ENCODE results near the gene SDS. TPM values are rescaled to one million over a fixed set of nuclear protein-coding genes. Genes with fewer than 3 reads are reported as not detected.

The SDS gene
- total and polyA plus RNA-seq, 2 of the 13 experiments (the other 11 are each of a cell fraction or from before 2014, with no cell fraction given): not detected

DNA sequence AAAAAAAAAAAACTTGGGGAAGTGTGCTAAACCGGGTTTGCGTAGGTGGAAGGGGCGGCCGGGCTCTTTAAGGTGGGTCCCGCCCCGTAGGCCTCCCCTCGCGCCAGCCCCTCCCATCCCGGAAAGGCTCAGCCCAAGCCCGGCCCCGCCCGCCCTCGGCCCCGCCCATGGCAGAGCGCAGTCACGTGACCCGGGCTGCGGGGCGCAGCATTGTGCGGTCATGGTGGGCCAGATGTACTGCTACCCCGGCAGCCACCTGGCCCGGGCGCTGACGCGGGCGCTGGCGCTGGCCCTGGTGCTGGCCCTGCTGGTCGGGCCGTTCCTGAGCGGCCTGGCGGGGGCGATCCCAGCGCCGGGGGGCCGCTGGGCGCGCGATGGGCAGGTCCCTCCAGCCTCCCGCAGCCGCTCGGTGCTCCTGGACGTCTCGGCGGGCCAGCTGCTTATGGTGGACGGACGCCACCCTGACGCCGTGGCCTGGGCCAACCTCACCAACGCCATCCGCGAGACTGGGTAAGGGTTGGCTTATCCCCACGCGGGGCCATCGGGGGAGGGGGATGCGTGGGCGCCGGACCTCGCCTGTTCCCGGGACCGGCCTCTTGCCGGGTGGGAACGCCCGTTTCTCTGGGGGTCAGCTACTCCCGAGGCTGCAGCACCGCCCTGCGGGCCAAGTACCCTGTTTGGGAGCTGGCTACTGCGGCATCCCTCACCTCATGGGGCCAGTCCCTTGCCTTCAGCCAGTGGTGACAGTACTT lies 45.1 kb downstream of the SDS start, which contains the start of gene PLBD2 (continued):
- TF ChIP-seq ZNF772 (CRISPR knock-in tag; IDR thresholded peaks at IDR 0.05) (peak; percentile 42; the same call in 1 of the 2 replicates), FOSL1 (CRISPR knock-in tag; IDR thresholded peaks at IDR 0.05; ENCODE audit: borderline replicate concordance) (no peak), TMF1 (CRISPR knock-in tag; IDR thresholded peaks at IDR 0.05; ENCODE audit: low read depth) (0 out of 2 replicates have a peak, but pooled peaks have one; percentile 41), KLF16 (CRISPR knock-in tag; IDR thresholded peaks at IDR 0.05) (0 out of 4 replicates have a peak, but pooled peaks of 1 of the 2 experiments have one; percentile 22), ZNF670 (CRISPR knock-in tag; IDR thresholded peaks at IDR 0.05; ENCODE audit: borderline replicate concordance) (no peak), SOX6 (IDR thresholded peaks at IDR 0.05) (no peak), SOX6 (CRISPR knock-in tag; IDR thresholded peaks at IDR 0.05) (peak; percentile 38), NFKBIZ (CRISPR knock-in tag; IDR thresholded peaks at IDR 0.05) (no peak), FLYWCH1 (CRISPR knock-in tag; IDR thresholded peaks at IDR 0.05) (no peak), HMG20A (CRISPR knock-in tag; IDR thresholded peaks at IDR 0.05; ENCODE audit: borderline replicate concordance) (no peak), BORCS8-MEF2B (CRISPR knock-in tag; IDR thresholded peaks at IDR 0.05) (peak; percentile 72), ZNF614 (CRISPR knock-in tag; IDR thresholded peaks at IDR 0.05; ENCODE audit: borderline replicate concordance) (no peak), PAF1 (CRISPR knock-in tag; IDR thresholded peaks at IDR 0.05) (no peak)
- TF ChIP-seq, protein P1, sequence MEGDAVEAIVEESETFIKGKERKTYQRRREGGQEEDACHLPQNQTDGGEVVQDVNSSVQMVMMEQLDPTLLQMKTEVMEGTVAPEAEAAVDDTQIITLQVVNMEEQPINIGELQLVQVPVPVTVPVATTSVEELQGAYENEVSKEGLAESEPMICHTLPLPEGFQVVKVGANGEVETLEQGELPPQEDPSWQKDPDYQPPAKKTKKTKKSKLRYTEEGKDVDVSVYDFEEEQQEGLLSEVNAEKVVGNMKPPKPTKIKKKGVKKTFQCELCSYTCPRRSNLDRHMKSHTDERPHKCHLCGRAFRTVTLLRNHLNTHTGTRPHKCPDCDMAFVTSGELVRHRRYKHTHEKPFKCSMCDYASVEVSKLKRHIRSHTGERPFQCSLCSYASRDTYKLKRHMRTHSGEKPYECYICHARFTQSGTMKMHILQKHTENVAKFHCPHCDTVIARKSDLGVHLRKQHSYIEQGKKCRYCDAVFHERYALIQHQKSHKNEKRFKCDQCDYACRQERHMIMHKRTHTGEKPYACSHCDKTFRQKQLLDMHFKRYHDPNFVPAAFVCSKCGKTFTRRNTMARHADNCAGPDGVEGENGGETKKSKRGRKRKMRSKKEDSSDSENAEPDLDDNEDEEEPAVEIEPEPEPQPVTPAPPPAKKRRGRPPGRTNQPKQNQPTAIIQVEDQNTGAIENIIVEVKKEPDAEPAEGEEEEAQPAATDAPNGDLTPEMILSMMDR (CRISPR knock-in tag; IDR thresholded peaks at IDR 0.05): peak; percentile 53
- TF ChIP-seq, protein P2, sequence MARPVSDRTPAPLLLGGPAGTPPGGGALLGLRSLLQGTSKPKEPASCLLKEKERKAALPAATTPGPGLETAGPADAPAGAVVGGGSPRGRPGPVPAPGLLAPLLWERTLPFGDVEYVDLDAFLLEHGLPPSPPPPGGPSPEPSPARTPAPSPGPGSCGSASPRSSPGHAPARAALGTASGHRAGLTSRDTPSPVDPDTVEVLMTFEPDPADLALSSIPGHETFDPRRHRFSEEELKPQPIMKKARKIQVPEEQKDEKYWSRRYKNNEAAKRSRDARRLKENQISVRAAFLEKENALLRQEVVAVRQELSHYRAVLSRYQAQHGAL (CRISPR knock-in tag; IDR thresholded peaks at IDR 0.05; ENCODE audit: not compliant biosample characterization): no peak
- TF ChIP-seq, protein P3, sequence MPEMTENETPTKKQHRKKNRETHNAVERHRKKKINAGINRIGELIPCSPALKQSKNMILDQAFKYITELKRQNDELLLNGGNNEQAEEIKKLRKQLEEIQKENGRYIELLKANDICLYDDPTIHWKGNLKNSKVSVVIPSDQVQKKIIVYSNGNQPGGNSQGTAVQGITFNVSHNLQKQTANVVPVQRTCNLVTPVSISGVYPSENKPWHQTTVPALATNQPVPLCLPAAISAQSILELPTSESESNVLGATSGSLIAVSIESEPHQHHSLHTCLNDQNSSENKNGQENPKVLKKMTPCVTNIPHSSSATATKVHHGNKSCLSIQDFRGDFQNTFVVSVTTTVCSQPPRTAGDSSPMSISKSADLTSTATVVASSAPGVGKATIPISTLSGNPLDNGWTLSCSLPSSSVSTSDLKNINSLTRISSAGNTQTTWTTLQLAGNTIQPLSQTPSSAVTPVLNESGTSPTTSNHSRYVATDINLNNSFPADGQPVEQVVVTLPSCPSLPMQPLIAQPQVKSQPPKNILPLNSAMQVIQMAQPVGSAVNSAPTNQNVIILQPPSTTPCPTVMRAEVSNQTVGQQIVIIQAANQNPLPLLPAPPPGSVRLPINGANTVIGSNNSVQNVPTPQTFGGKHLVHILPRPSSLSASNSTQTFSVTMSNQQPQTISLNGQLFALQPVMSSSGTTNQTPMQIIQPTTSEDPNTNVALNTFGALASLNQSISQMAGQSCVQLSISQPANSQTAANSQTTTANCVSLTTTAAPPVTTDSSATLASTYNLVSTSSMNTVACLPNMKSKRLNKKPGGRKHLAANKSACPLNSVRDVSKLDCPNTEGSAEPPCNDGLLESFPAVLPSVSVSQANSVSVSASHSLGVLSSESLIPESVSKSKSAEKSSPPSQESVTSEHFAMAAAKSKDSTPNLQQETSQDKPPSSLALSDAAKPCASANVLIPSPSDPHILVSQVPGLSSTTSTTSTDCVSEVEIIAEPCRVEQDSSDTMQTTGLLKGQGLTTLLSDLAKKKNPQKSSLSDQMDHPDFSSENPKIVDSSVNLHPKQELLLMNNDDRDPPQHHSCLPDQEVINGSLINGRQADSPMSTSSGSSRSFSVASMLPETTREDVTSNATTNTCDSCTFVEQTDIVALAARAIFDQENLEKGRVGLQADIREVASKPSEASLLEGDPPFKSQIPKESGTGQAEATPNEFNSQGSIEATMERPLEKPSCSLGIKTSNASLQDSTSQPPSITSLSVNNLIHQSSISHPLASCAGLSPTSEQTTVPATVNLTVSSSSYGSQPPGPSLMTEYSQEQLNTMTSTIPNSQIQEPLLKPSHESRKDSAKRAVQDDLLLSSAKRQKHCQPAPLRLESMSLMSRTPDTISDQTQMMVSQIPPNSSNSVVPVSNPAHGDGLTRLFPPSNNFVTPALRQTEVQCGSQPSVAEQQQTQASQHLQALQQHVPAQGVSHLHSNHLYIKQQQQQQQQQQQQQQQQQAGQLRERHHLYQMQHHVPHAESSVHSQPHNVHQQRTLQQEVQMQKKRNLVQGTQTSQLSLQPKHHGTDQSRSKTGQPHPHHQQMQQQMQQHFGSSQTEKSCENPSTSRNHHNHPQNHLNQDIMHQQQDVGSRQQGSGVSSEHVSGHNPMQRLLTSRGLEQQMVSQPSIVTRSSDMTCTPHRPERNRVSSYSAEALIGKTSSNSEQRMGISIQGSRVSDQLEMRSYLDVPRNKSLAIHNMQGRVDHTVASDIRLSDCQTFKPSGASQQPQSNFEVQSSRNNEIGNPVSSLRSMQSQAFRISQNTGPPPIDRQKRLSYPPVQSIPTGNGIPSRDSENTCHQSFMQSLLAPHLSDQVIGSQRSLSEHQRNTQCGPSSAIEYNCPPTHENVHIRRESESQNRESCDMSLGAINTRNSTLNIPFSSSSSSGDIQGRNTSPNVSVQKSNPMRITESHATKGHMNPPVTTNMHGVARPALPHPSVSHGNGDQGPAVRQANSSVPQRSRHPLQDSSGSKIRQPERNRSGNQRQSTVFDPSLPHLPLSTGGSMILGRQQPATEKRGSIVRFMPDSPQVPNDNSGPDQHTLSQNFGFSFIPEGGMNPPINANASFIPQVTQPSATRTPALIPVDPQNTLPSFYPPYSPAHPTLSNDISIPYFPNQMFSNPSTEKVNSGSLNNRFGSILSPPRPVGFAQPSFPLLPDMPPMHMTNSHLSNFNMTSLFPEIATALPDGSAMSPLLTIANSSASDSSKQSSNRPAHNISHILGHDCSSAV (CRISPR knock-in tag; IDR thresholded peaks at IDR 0.05; ENCODE audit: borderline replicate concordance): no peak
